IPS-11a (cell line): ENCODE results near the gene ASIC2.

Source experiments
- H3K4me3 ChIP-seq: one replicate; pipeline ENCODE4 v1.5.1; 2013; ENCODE audit warnings: low read depth, low read length, control low read depth

The ASIC2 gene

GRCh38 chr17:33028778-33029177 is 264.3 kb downstream of the ASIC2 start:
- H3K4me3 ChIP-seq, result no peak overlapping the region

GRCh38 chr17:33028061-33028460 is 265.0 kb downstream of the ASIC2 start:
- H3K4me3 ChIP-seq, result no peak overlapping the region

GRCh38 chr17:33024688-33025486 is 268.2 kb downstream of the ASIC2 start:
- no peak overlapping the region for H3K4me3 ChIP-seq

- no peak overlapping the region for H3K4me3 ChIP-seq
Observed at GRCh38 chr17:33023790-33024189, 269.3 kb downstream of the ASIC2 start.

GRCh38 chr17:33021731-33022408 is 271.2 kb downstream of the ASIC2 start:
- H3K4me3 ChIP-seq, result no peak overlapping the region

GRCh38 chr17:33019161-33019890 is 273.8 kb downstream of the ASIC2 start:
- H3K4me3 ChIP-seq, result no peak overlapping the region

- no peak overlapping the region for H3K4me3 ChIP-seq
Observed at GRCh38 chr17:33017366-33017765, 275.7 kb downstream of the ASIC2 start.

DNA sequence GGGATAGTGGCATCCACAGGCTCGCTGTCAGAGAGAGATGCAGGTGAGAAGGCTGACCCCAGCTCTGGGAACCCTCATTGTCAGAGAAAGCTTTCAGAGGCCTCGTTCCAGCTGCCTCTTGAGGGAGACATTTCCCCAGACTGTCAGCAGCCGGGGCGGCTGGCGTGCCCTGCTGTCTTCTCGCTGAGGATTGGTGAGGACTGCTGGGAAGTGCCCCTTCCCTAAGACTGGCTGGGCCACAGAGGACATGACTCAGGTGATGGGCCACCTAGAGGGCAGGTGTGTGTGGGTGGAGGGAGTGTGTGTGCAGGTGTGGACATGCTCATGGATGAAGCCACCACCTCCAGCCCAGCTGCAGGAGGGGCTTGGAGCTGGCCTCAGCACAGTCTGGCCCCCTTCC is 276.2 kb downstream of the ASIC2 start:
- H3K4me3 ChIP-seq, result no peak overlapping the region

GRCh38 chr17:33015716-33016346 is 277.3 kb downstream of the ASIC2 start:
- no peak overlapping the region for H3K4me3 ChIP-seq

DNA sequence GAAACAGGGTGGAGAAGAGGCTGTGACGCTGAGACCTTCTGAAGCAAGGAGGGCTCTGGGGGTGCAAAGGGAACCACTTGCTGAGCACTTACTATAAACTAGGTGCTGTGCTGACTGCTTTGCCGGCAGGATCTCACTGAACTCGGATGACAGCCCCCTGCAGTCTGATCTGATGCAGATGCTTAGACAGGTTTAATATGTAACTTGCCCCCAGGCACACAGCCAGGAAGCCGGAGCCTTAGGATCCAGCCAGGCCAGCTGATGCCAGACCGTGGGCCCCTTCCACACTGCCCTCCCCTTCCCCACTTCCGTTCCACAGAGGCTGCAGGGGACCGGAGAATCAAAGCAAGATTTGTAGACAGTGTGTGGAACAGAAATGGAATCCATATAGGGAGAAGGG is 278.3 kb downstream of the ASIC2 start:
- H3K4me3 ChIP-seq, result no peak overlapping the region

DNA sequence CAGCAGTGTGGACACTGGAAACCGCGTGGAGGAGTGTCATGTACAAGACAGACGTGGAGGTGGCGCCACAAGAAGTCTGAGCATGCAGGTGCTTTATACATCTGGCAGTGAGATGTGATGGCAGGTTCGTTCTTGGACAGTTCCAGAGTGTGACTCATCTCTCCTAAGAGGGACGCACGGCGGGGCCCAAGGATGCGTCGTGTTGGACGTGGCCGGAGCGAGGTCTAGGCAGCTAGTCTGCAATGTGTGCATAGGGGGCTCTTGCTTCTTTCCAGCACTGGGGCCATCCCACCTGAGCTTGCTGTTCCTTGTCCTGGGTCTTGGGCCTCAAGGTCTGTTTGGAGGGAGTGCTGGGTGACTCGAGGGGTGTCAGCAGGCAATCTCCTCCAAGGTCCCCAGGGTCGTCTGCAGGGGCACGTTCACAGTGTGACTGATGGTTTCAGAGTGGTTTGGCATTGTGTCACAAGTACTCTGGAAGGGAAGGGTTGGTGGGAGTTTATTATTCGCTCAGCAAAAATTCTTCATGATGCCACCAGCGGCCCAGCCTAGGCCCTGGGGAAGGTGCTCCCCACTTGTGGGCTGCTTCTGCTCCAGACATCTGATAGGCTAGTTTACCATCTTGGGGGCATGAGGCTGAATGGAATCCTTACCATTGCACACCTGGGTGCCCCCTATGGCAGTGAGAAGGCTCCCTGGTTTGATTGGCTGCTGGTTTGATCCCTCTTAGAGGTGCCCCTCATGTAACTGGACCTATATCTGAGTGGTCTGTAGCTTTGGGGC is 279.3 kb downstream of the ASIC2 start:
- H3K4me3 ChIP-seq, result no peak overlapping the region

- H3K4me3 ChIP-seq, result no peak overlapping the region
Observed at GRCh38 chr17:33012522-33013033, 280.5 kb downstream of the ASIC2 start.

DNA sequence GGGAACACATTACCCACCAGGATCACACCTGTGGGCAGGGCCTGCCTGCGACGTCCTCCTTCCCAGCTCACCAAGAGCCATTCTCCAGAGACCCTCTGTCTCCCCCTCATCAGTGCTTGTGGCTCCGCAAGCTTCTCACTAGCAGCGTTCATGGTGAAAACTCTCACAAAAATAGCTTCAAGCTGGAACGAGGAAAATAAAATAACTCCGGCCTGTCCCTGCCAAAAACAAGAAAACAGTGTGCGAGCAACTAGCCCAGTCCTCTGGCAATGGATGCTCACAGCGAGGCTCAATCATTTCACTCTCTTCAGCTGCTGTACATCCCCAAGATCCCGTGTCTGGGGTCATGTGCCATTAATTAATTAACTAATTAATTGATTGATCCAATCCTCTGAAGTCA is 283.5 kb downstream of the ASIC2 start:
- H3K4me3 ChIP-seq, result no peak overlapping the region

- H3K4me3 ChIP-seq, result no peak overlapping the region
Observed at GRCh38 chr17:33007186-33007585, 285.9 kb downstream of the ASIC2 start.

- H3K4me3 ChIP-seq, result no peak overlapping the region
Observed at GRCh38 chr17:33002246-33002645, 290.8 kb downstream of the ASIC2 start.

DNA sequence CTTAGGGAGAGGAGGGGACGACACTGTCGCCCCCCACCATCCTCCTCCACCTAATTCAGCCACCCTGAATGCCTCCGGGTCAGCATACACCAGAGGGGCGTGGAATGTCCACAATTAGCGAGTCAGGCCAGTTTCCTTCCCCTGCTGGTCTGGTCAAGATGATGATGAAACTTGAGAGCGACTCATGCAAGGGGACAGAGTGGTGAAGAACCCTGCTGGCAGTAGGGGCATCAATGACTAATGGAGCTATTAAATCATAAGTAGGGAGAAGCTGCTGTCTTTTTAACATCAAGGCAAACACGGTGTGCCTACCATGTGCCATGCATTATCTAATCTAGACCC is 294.2 kb downstream of the ASIC2 start:
- H3K4me3 ChIP-seq, result no peak overlapping the region

DNA sequence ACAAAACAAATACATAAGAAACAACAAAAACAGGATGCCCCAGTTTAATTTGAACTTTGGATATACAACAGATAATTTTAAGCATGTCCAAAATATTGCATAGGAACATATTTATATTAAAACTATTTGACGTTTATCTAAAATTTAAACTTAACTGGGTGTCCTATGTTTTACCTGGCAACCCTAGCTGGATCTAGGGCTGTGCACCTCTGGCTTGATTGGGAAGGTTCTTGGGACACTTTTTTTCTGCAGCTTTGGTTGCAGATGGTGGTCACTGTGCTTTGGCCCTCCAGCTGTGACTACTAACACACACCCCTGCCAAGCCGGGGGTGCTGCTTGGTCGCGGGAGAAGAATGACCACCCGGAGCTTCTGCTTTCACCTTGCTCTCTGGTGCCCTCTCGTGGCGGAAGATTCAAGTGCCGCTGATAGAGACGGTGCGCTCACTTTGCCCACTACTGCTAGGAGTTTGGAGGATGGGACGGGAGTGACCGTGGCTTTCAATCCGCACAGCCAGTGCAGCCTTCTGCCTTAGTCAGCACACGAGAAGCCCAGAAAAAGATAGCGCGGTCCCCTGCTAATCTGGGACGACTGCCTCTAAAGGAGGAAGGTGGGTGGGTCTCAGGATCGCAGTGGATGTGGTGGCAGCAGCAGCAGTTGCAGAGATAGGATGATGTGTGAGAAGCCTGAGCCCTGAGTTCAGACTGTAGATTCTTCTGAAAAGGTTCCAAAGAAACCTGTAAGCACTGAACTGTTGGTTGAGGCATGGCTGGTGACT is 294.8 kb downstream of the ASIC2 start:
- H3K4me3 ChIP-seq, result no peak overlapping the region

DNA sequence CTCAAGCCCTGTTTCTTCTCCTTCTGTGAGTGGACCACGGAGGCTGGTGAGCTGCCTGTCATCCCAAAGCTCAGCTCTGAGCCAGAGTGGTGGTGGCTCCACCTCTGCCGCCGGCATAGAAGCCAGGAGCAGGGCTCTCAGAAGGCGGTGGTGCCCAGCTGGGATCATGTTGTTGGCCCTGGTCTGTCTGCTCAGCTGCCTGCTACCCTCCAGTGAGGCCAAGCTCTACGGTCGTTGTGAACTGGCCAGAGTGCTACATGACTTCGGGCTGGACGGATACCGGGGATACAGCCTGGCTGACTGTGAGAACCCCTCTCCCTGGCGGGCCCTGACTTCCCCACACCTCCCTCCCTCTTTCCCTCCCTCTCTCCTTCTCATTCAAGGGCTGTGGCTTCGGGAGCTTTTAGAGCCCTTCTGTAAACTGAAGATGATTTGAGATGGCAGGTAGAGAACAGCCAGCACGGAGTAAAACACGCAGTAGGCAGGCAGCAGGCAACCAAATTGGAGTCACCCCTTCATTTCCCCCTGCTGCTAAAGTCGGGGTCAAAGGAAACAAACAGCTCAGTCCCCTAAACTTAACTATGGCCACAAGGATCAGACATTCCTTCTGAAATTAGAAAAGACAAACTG is 297.6 kb downstream of the ASIC2 start:
- H3K4me3 ChIP-seq, result no peak overlapping the region

GRCh38 chr17:32993977-32994376 is 299.1 kb downstream of the ASIC2 start:
- H3K4me3 ChIP-seq, result no peak overlapping the region
